ENCODE results near the gene FOXM1.
A peak's percentile ranks its signal among the peaks of the same experiment; 100 is the strongest.

The FOXM1 gene

GRCh38 chr12:2858944-2859421 lies 18.0 kb downstream of the FOXM1 start:
- Mint-ChIP-seq H3K9me3 (no peaks in the 10 kb centered on the region), H3K4me3 (no peak overlapping the region), H3K27me3 (no peaks in the 10 kb centered on the region), H3K27ac (peak overlapping the region; percentile 55), H3K36me3 (ENCODE audit: low read depth) (peaks cover 55% of the 10 kb centered on the region), H3K4me1 (ENCODE audit: low read depth) (no peaks in the 10 kb centered on the region)

DNA sequence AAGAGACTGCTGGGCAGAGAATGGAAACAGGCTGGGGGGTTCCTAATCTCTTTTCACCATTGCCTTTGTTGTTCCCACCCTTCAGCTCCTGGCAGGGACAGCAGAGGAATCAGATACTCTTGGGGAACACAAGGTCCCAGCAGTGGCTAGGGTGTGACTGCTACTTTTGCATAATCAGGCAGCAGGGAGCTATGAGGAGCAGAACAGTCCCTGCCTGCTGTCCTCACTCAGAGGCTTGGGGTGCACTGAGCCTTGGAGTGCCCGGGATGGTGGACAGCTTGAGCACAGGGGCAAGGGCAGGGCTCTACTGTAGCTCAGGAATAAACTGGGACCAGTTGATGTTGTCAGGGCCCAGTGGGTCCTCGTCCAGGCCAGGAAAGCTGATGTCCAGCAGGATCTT lies 18.6 kb downstream of the FOXM1 start:
- Mint-ChIP-seq H3K36me3 (ENCODE audit: low read depth) (peaks cover 49% of the 10 kb centered on the region), H3K9me3 (no peaks in the 10 kb centered on the region), H3K4me1 (ENCODE audit: low read depth) (no peaks in the 10 kb centered on the region), H3K27ac (no peak overlapping the region), H3K4me3 (no peak overlapping the region), H3K27me3 (no peaks in the 10 kb centered on the region)

GRCh38 chr12:2857576-2857975 lies 19.4 kb downstream of the FOXM1 start:
- H3K27me3 Mint-ChIP-seq = no peaks in the 10 kb centered on the region
- H3K4me3 Mint-ChIP-seq = no peak overlapping the region
- peaks cover 42% of the 10 kb centered on the region for H3K36me3 Mint-ChIP-seq (ENCODE audit: low read depth)
- H3K4me1 Mint-ChIP-seq (ENCODE audit: low read depth) = no peaks in the 10 kb centered on the region
- H3K9me3 Mint-ChIP-seq = no peaks in the 10 kb centered on the region
- no peak overlapping the region for H3K27ac Mint-ChIP-seq

DNA sequence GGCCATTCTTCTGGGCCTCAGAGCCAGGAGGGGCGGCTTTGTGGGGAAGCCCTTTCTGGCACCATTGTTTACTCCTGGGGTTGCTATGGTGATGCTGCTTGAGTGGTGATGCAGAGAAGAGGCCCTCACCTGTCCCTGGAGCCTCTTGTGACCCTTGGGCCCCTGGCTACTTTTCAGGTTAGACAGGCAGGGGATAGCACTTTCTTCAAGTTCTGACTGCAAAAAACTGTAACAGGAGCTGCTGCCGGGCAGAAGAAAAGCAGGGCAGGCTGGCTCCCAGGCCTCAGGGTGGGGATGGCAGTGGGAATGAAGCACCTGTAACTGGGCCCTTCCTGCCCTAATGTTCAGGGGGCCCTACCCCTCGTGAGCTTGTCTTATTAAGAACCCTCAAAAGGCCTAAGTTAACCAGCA lies 19.9 kb downstream of the FOXM1 start, which contains the start of gene TEX52:
Gene TEX52 (minus strand): TSS at position 19 of the 411 bp plus-strand sequence. CDS start 13 bp downstream, at position 6.
- Mint-ChIP-seq H3K27me3 (no peaks in the 10 kb centered on the region), H3K4me3 (no peak within 1 kb of the TSS), H3K36me3 (ENCODE audit: low read depth) (peaks cover 40% of the 10 kb centered on the region), H3K4me1 (ENCODE audit: low read depth) (no peaks in the 10 kb centered on the region), H3K9me3 (no peaks in the 10 kb centered on the region), H3K27ac (peak within 1 kb of the TSS; percentile 28)

- no peaks in the 10 kb centered on the region for H3K27me3 Mint-ChIP-seq
- H3K36me3 Mint-ChIP-seq (ENCODE audit: low read depth) = peaks cover 30% of the 10 kb centered on the region
- no peak overlapping the region for H3K4me3 Mint-ChIP-seq
- H3K9me3 Mint-ChIP-seq = no peaks in the 10 kb centered on the region
- no peaks in the 10 kb centered on the region for H3K4me1 Mint-ChIP-seq (ENCODE audit: low read depth)
- H3K27ac Mint-ChIP-seq = no peak overlapping the region
Measured at GRCh38 chr12:2856051-2856450, 20.9 kb downstream of the FOXM1 start.

DNA sequence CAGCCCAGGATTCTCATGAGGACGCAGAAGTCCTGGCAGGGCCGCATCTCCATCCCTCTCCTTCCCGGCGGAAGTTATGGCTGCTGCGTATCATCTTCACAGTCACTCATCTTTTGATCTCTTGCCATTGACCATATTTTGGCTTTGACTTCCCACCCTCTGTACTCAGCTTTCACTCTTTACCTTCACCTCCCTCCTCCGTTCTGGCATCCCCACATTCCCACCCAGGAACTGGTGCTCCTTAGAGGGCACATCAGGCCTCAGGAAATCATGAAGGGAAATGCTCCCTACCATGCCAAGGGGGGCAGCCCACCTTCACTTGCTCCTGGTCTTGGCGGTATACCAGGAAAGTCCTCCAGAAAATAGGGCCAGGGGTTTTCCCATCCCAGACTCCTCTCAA lies 21.4 kb downstream of the FOXM1 start:
- no peaks in the 10 kb centered on the region for H3K9me3 Mint-ChIP-seq
- peaks cover 28% of the 10 kb centered on the region for H3K36me3 Mint-ChIP-seq (ENCODE audit: low read depth)
- no peak overlapping the region for H3K4me3 Mint-ChIP-seq
- no peak overlapping the region for H3K27ac Mint-ChIP-seq
- no peaks in the 10 kb centered on the region for H3K27me3 Mint-ChIP-seq
- H3K4me1 Mint-ChIP-seq (ENCODE audit: low read depth) = no peaks in the 10 kb centered on the region

- H3K27ac Mint-ChIP-seq = no peak overlapping the region
- H3K4me1 Mint-ChIP-seq (ENCODE audit: low read depth) = no peaks in the 10 kb centered on the region
- no peaks in the 10 kb centered on the region for H3K27me3 Mint-ChIP-seq
- H3K4me3 Mint-ChIP-seq = no peak overlapping the region
- H3K36me3 Mint-ChIP-seq (ENCODE audit: low read depth) = peaks cover 22% of the 10 kb centered on the region
- no peaks in the 10 kb centered on the region for H3K9me3 Mint-ChIP-seq
Measured at GRCh38 chr12:2854669-2855453, 22.1 kb downstream of the FOXM1 start.

DNA sequence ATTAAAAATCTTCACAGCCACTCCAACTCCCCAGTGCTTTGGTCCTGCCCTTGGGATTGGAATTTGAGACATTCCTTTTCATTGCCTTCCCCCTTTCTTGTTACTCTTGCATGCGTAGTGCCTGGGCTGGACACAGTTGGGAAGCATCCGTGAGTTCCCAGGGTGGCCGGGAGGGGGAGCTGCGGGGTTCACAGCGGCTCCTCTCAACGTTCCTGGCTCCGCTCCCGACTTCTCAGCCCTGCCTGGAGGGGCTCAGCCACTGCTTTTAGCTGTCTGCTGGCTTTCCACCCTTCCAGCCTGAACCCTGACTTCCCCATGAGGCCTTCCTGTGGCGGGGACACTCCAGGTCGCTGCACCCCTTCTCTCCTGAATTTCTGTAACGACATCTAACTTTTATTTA lies 23.3 kb downstream of the FOXM1 start:
- Mint-ChIP-seq H3K27ac (no peak overlapping the region), H3K27me3 (no peaks in the 10 kb centered on the region), H3K4me3 (no peak overlapping the region), H3K4me1 (ENCODE audit: low read depth) (no peaks in the 10 kb centered on the region), H3K9me3 (no peaks in the 10 kb centered on the region), H3K36me3 (ENCODE audit: low read depth) (peaks cover 21% of the 10 kb centered on the region)

- H3K27ac Mint-ChIP-seq = no peak overlapping the region
- no peaks in the 10 kb centered on the region for H3K27me3 Mint-ChIP-seq
- H3K4me3 Mint-ChIP-seq = no peak overlapping the region
- H3K9me3 Mint-ChIP-seq = no peaks in the 10 kb centered on the region
- peaks cover 24% of the 10 kb centered on the region for H3K36me3 Mint-ChIP-seq (ENCODE audit: low read depth)
- no peaks in the 10 kb centered on the region for H3K4me1 Mint-ChIP-seq (ENCODE audit: low read depth)
Measured at GRCh38 chr12:2851931-2852330, 25.0 kb downstream of the FOXM1 start.

DNA sequence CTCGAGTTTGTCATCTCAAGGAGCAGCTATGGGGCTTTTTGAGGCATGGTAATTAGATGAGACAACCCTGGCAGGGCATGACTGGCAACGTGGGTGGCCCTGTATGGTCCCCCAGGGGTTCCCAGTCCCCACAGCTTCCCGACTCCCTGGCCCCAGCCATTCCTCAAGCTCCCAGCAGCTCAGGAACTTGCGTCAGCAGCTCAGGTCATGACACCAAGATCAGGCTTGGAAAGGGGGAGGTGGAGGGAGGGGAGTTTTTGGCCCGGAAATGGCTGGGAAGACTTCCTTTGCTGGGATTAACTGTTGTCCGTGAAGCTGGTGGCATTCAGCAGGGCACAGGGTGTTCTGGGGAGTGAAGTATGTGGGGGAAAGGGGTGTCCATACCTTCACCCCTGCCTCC lies 31.7 kb downstream of the FOXM1 start:
- Mint-ChIP-seq H3K27ac (peak overlapping the region; percentile 29), H3K4me1 (ENCODE audit: low read depth) (no peaks in the 10 kb centered on the region), H3K9me3 (no peaks in the 10 kb centered on the region), H3K36me3 (ENCODE audit: low read depth) (peaks cover 33% of the 10 kb centered on the region), H3K27me3 (no peaks in the 10 kb centered on the region), H3K4me3 (no peak overlapping the region)

DNA sequence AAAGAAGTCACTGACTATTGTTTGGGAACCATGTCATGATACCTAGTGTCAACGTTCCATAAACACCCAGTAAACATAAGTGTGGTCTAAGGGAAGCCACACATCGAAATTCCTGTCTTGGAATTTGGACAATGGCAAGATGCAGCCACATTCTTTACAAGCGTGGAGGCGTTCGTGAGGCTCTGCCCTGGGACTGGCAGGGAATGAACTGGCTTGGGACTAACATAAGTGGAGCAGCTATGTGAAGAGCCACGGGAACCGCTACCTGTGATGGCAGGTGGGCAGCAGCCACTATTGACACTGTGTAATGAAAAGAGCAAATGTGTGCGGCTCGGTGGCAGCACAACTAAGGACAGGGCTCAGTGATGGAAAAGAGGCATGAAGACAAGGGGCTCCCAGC lies 32.2 kb downstream of the FOXM1 start:
- Mint-ChIP-seq H3K27me3 (no peaks in the 10 kb centered on the region), H3K36me3 (ENCODE audit: low read depth) (peaks cover 35% of the 10 kb centered on the region), H3K9me3 (no peaks in the 10 kb centered on the region), H3K27ac (peak overlapping the region; percentile 29), H3K4me1 (ENCODE audit: low read depth) (no peaks in the 10 kb centered on the region), H3K4me3 (no peak overlapping the region)

DNA sequence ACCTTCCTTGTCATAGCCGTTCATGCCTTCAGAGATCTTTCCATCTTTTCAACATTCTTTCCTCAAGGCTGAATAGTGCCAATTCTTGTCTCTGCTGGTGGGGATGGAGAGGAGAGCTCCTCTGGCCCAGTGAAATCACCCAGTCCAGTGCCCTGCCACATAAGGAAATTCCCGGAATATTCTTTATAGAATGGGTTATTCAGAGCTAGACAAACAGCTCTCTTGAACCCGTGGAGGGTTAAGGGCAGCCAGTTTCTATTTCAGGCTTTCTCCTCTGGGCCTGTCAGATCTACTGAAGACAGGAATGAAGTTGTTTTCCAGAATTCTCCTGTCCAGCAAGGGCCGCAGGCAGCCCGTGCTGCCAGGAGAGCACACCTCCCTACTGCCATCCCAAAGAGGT lies 34.0 kb downstream of the FOXM1 start:
- no peaks in the 10 kb centered on the region for H3K9me3 Mint-ChIP-seq
- H3K27ac Mint-ChIP-seq = no peak overlapping the region
- H3K4me3 Mint-ChIP-seq = no peak overlapping the region
- H3K36me3 Mint-ChIP-seq (ENCODE audit: low read depth) = peaks cover 42% of the 10 kb centered on the region
- no peaks in the 10 kb centered on the region for H3K27me3 Mint-ChIP-seq
- no peaks in the 10 kb centered on the region for H3K4me1 Mint-ChIP-seq (ENCODE audit: low read depth)

DNA sequence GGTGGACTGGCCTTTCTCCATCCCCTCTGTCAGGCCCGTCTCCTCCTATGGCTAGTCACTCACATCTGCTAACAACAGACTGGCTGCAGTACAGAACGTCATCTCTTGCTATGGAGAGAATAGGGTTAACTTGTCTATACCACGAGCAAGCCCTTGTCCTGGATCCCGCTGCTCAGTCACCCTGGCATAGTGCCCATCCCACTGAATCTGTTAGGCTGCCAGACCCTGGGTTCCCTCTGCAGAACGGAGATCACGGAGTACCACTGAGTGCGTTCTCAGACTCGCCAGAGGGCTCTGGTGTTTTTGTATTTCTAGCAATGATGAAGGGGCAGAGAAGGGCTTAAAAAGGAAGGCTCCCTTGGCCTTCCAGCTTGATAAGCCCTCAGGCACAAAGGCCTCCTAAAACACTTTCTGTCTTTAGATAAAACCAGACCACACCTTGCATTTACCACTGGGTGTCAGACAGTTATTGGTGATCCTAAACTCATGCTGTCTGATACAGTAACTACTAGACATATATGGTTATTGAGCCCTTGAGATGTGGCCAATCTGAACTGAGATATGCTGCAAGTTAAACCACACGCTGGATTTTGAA lies 35.8 kb downstream of the FOXM1 start:
- Mint-ChIP-seq H3K4me1 (ENCODE audit: low read depth) (no peaks in the 10 kb centered on the region), H3K27me3 (no peaks in the 10 kb centered on the region), H3K27ac (no peak overlapping the region), H3K9me3 (no peaks in the 10 kb centered on the region), H3K36me3 (ENCODE audit: low read depth) (peaks cover 46% of the 10 kb centered on the region), H3K4me3 (no peak overlapping the region)

GRCh38 chr12:2836574-2836973 lies 40.4 kb downstream of the FOXM1 start:
- H3K27ac Mint-ChIP-seq = no peak overlapping the region
- no peaks in the 10 kb centered on the region for H3K27me3 Mint-ChIP-seq
- H3K9me3 Mint-ChIP-seq = no peaks in the 10 kb centered on the region
- H3K4me1 Mint-ChIP-seq (ENCODE audit: low read depth) = no peaks in the 10 kb centered on the region
- H3K36me3 Mint-ChIP-seq (ENCODE audit: low read depth) = peaks cover 40% of the 10 kb centered on the region
- H3K4me3 Mint-ChIP-seq = no peak overlapping the region

DNA sequence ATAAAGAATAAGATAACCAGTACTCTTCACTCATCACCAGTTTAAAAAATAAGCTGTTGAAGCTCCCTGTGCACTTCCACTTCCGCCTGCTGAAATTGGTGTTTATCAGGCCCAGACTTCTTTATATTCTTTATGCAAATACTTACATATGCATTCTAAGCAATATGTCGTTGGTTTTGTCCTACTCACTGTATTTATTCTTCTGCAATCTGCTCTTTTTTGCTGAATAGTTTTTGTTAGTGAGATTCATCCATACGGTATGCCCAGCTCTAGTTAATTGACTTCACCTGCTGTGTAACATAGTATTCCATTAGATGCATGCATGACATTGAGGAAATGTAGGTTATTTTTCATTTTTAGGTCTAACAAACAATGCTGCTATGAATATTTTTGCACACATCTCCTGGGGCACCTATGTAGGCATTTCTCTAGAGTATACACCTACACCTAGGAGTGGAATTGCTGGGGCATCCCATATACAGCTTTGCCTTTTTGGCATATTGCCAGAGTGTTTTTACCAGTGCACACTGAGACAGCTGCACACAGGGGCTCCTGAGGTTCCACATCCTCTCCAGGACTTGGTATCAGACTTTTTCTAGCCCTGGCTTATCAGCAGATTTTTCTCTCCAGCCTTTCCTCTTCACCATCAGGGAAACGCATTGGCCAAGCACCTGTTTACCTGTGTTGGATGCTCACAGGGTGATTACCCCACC lies 41.1 kb downstream of the FOXM1 start:
- Mint-ChIP-seq H3K4me3 (no peak overlapping the region), H3K36me3 (ENCODE audit: low read depth) (peaks cover 43% of the 10 kb centered on the region), H3K4me1 (ENCODE audit: low read depth) (no peaks in the 10 kb centered on the region), H3K9me3 (no peaks in the 10 kb centered on the region), H3K27me3 (no peaks in the 10 kb centered on the region), H3K27ac (no peak overlapping the region)

All from stimulated activated naive CD8-positive, alpha-beta T cell treated with anti-CD3 and anti-CD28 coated beads, Interleukin-15, Interleukin-2, amounts not matched to agents 100 ng/mL and 50 ng/mL, for 24 hours (primary cell).